ENCODE results near the gene ORM1. TPM values are rescaled to one million over a fixed set of nuclear protein-coding genes. Genes with fewer than 3 reads are reported as not detected.

The ORM1 gene
- total RNA-seq, 1 donor: not detected

DNA sequence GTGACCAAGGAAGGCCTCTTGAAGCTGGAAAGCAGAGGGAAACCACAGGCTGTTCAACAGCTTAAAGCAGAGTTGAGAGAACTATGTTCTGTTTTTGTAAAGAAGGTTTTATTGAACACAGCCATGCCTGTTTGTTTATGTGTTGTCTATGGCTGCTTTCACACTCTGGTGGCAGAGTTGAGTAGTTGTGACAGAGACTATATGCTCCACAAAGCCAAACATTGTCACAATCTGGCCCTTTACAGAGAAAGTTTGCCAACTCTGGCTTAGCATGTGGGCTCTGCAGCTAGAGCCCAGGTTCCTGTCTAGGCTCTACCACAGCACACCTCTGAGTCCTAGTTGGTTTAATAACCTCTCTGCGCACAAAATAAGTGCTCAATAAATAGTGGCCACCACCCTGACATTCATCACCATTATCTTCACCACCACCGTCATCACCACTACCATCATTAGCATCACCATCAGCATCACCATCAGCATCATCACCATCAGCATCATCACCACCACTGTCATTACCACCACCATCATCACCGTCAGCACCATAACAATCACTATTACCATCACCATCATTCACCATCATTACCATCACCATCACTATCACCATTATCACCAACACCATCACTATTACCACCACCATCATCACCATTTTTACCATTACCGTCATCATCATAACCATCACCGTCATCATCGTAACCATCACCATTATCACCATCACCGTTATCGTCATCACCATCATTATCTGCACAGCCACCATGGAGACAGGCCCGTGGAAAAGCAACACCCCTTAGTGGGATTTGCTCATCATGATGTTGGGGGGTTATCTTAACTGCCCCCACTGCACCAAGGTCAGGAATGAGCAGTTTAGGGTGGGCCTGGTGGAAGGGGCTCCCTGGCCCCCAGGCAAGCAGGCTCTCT, 46.6 kb downstream of the ORM1 start:
- DNase-seq (ENCODE audit: low read depth): no peak
- H3K4me3 ChIP-seq (ENCODE audit: low read depth, low read length): no peak overlapping the region
- TF ChIP-seq, protein P1, sequence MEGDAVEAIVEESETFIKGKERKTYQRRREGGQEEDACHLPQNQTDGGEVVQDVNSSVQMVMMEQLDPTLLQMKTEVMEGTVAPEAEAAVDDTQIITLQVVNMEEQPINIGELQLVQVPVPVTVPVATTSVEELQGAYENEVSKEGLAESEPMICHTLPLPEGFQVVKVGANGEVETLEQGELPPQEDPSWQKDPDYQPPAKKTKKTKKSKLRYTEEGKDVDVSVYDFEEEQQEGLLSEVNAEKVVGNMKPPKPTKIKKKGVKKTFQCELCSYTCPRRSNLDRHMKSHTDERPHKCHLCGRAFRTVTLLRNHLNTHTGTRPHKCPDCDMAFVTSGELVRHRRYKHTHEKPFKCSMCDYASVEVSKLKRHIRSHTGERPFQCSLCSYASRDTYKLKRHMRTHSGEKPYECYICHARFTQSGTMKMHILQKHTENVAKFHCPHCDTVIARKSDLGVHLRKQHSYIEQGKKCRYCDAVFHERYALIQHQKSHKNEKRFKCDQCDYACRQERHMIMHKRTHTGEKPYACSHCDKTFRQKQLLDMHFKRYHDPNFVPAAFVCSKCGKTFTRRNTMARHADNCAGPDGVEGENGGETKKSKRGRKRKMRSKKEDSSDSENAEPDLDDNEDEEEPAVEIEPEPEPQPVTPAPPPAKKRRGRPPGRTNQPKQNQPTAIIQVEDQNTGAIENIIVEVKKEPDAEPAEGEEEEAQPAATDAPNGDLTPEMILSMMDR (IDR thresholded peaks at IDR 0.05; ENCODE audit: insufficient read depth, low read length): no peak

DNA sequence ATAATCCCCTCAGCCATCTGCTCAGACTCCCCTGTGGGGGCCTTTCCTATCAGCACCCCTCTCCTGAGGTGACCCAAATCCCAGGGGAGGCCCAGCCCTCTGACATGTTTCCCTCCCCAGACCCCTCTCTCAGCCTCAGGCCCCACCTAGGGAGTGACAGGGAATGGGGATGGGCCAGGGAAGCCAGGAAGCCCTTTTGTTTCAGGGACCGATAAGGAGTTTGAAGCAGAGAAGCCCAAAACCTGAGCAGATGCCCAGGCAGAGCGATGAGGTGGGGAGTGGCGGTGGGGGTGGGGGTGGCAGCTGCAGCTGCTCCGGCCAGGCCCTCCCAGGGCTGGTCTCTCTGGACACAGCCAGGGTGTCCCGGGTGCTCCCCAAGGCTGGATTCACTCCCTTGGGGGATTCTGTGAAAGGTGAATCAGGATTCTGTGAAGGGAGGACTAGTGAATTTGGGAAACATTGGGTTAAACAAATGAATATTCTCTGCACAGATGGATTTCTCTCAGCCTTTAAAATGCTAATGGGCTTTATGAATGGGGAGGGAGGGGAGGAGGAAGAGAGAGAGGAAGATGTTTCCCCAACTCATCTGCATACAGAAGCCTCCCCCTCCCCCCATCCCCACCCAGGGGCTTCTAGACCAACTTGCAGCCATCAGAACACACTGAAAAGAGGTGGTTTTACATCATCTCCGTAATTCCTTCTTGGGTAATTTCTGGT, 47.5 kb downstream of the ORM1 start:
- TF ChIP-seq, protein P1 (IDR thresholded peaks at IDR 0.05; ENCODE audit: insufficient read depth, low read length): no peak
- H3K4me3 ChIP-seq (ENCODE audit: low read depth, low read length): no peak overlapping the region
- DNase-seq (ENCODE audit: low read depth): no peak

DNA sequence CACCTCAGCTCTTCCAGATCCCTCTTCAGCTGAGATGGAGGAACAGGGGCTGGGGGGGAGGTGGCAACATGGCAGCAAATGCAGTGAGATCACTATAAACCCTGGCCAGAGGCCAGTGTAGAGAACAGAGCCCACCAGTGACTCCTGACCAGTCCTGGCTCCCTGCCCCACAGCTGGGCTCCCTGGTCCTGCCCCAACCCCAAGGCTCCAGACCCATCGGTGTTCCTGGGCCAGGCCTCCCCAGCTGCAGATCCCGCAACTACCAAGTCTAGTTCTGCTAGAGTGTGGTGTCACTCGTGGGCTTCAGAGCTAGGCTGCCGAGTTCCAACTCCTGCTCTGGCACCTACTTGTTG, 48.0 kb downstream of the ORM1 start:
- TF ChIP-seq, protein P1 (IDR thresholded peaks at IDR 0.05; ENCODE audit: insufficient read depth, low read length): no peak
- H3K4me3 ChIP-seq (ENCODE audit: low read depth, low read length): no peak overlapping the region
- no peak for DNase-seq (ENCODE audit: low read depth)

DNA sequence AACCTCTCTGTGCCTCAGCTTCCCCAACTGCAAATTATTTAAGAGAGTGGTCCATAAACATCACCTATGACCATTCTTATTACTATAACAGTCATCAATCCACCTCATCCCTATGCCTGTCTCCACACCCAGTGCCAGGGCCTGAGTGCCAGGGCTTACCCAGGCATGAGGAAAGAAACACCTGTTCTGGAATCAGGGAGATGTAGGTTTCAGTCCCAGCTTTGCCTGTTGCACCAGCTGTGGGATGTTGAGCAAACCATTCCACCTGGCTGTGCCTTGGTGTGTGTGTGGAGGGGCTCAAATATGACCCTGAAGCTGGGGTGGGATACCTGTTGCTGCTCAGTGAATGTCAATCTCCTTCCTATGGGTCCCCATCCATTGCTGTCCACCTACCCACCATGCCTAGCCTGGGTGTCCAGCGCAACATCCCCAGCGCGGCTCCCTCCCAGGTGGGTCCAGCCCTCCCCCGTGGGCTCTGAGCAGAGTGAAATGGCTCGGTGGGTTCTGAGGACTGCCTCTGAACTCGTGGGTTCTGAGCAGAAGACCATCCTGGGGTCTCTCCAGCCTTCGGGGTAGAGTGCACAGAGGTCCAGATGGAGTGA, 48.5 kb downstream of the ORM1 start:
- DNase-seq (ENCODE audit: low read depth): no peak
- TF ChIP-seq, protein P1 (IDR thresholded peaks at IDR 0.05; ENCODE audit: insufficient read depth, low read length): no peak
- no peak overlapping the region for H3K4me3 ChIP-seq (ENCODE audit: low read depth, low read length)

DNA sequence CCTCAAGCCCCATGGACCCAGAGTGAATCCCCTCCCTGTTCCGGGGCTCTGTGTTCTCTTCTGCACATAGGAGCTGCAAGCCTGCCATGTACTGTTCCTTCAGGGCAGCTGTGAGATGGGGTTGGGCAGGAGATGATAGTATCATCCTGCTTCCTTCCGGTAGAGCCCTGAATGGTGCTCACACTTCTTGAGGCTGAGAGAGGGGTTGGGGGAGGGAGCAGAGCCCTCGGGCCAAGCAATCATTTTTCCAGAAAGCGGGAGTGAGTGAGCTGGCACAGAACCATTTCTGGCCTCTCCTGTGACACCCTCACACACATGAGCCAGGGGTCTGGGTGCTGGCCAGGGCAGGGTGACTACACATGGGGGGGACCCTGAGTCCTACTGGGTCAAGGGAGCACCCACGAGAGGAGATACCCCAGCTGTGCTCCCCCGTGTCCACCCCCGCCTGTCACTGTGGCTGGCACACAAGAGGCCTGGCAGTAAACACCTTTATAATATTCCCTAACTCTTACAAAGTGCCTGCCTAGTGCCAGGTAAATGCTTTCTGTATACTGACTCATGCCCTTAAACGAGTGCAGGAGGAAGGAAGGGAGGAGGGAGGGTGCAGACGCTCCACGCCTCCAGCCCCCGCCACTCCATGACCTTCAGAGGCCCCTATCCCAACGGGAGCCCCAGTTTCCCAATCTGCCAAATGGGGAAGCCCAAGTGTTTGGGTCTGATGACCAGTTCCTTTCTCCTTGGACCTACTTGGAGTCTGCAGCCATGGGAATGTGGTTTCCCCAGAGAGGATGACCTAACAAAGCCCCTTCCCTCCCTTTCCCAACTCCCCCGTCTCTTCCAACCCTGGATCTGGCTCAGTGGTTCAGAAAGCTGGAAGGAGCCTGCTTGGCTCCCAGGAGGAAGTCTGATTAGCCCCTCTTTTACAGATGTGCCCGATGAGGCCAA, 49.3 kb downstream of the ORM1 start:
- no peak overlapping the region for H3K4me3 ChIP-seq (ENCODE audit: low read depth, low read length)
- TF ChIP-seq, protein P1 (IDR thresholded peaks at IDR 0.05; ENCODE audit: insufficient read depth, low read length): no peak
- DNase-seq (ENCODE audit: low read depth): no peak

DNA sequence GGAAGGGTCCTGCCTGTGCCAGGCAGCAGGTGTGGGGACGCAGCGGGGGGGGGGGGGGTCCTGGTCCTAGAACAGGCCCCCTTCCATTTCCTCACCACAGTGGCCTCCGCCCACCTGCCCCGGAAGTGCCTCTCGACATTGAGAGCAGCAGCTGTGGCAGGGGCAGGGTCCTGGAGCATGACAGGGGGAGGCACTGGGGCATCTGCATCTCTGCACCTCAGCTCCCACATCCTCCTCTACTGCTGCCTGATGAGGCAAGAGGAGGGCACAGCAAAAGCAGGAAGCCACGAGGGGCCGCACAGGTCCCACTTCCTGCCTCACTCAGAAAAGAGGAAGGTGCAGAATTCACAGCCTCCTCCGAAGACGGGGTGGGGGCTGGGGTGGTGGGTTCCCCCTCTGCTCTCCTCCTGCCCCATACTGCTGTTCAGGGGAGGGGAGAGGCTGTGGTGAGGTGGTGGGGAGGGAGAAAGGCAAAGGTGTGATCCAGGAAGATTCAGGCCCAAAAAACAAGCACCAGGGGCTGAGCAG, 50.1 kb downstream of the ORM1 start:
- no peak overlapping the region for H3K4me3 ChIP-seq (ENCODE audit: low read depth, low read length)
- DNase-seq (ENCODE audit: low read depth): no peak
- TF ChIP-seq, protein P1 (IDR thresholded peaks at IDR 0.05; ENCODE audit: insufficient read depth, low read length): no peak

Measured in fibroblast of the aortic adventitia (primary cell).